ENCODE data around the gene CNGB1.

Gene CNGB1

GRCh38 chr16:57991551-57992059, 20.7 kb upstream of the CNGB1 start:
- H3K4me3 ChIP-seq (ENCODE audit: low read depth, low read length): no peak overlapping the region
- no peak for TF ChIP-seq CTCF (IDR thresholded peaks at IDR 0.05; ENCODE audit: low read depth, low read length)

- no peak overlapping the region for H3K4me3 ChIP-seq (ENCODE audit: low read depth, low read length)
- no peak for TF ChIP-seq CTCF (IDR thresholded peaks at IDR 0.05; ENCODE audit: low read depth, low read length)
Observed at GRCh38 chr16:57988929-57989328, 18.0 kb upstream of the CNGB1 start.

GRCh38 chr16:57987441-57988177, 16.7 kb upstream of the CNGB1 start:
- H3K4me3 ChIP-seq (ENCODE audit: low read depth, low read length): no peak overlapping the region
- no peak for TF ChIP-seq CTCF (IDR thresholded peaks at IDR 0.05; ENCODE audit: low read depth, low read length)

GRCh38 chr16:57986196-57986595, 15.3 kb upstream of the CNGB1 start:
- TF ChIP-seq CTCF (IDR thresholded peaks at IDR 0.05; ENCODE audit: low read depth, low read length): no peak
- no peak overlapping the region for H3K4me3 ChIP-seq (ENCODE audit: low read depth, low read length)

GRCh38 chr16:57985204-57986181, 14.6 kb upstream of the CNGB1 start:
- no peak for TF ChIP-seq CTCF (IDR thresholded peaks at IDR 0.05; ENCODE audit: low read depth, low read length)
- peak overlapping the region; percentile 63 for H3K4me3 ChIP-seq (ENCODE audit: low read depth, low read length)

- H3K4me3 ChIP-seq (ENCODE audit: low read depth, low read length): peak overlapping the region; percentile 63
- no peak for TF ChIP-seq CTCF (IDR thresholded peaks at IDR 0.05; ENCODE audit: low read depth, low read length)
Observed at GRCh38 chr16:57984443-57985203, 13.7 kb upstream of the CNGB1 start.

Measured in WI38 (cell line).